K562 (cell line): Measurements from ENCODE around the gene PDZD2. TPM values are rescaled to one million over a fixed set of nuclear protein-coding genes. Genes with fewer than 3 reads are reported as not detected.

Experiments
- ATAC-seq: fragments of 200-7000 bp; cut with Tn5 transposase; 3 replicates; pipeline ENCODE4 v1.9.1; 2020; ENCODE audit warnings: moderate library complexity
- BruUV-seq: library from RNA; stranded (reverse); fragments of 400-500 nt; replicated peaks from 2 replicates; lab custom pipeline; 2021; lab: Mats Ljungman, UMichigan
- CTCF ChIA-PET: fragments of 300-600 bp; formaldehyde crosslinking; extraction: SDS; loops from one replicate; lab custom pipeline; 2021; ENCODE audit warnings: low intra/inter-chr PET ratio; lab: Yijun Ruan, JAX
- POLR2A ChIA-PET: fragments of 300-600, 350-650 bp; sonication (Branson Sonifier 250); formaldehyde crosslinking; extraction: SDS; loops from one replicate; lab custom pipeline; 2021; ENCODE audit warnings: antibody characterized with exemption, inconsistent platforms; lab: Yijun Ruan, JAX
- DNase-seq, 4 experiments: peaks; one replicate each; pipeline versions ENCODE4 v3.0.0 to v3.0.0-alpha.2; 2011 to 2018; ENCODE audit warnings: low spot score in 3 of 4, mixed read lengths in 3 of 4; ENCODE audit errors: extremely low read depth in 1 of 4
- FAIRE-seq: peaks from 2 replicates; lab custom pipeline; 2011; peaks lifted over from hg19 to GRCh38; lab: Jason Lieb, UNC
- H2AFZ ChIP-seq: 2 replicates; pipeline ENCODE4 v1.6.0; 2011; ENCODE audit warnings: low read depth, low read length, control low read depth, inconsistent platforms
- H3K27ac ChIP-seq: fragments of 200-600 bp; 3 replicates; pipeline ENCODE4 v1.8.0; 2011; ENCODE audit warnings: low read depth, mild to moderate bottlenecking, control low read depth, inconsistent platforms, low read length, moderate library complexity, mixed read lengths; ENCODE audit errors: extremely low read depth
- H3K27me3 ChIP-seq, 2 experiments: fragments of 300-600 bp in 1 of 2; 2 replicates in 1 of 2; 3 replicates in 1 of 2; pipeline versions ENCODE4 v1.6.0 to v1.8.0; 2011; ENCODE audit warnings: inconsistent platforms in 2 of 2, low read length in 2 of 2, mild to moderate bottlenecking in 1 of 2, mixed read lengths in 1 of 2, moderate library complexity in 1 of 2; ENCODE audit not compliant: control insufficient read depth in 2 of 2, insufficient read depth in 2 of 2
- H3K36me3 ChIP-seq: fragments of 300-600 bp; 3 replicates; pipeline ENCODE4 v1.8.0; 2011; ENCODE audit warnings: mild to moderate bottlenecking, low read length, inconsistent platforms; ENCODE audit not compliant: control insufficient read depth, insufficient read depth
- H3K4me1 ChIP-seq, 2 experiments: fragments of 200-600 bp in 1 of 2; replicated peaks in 1 of 2; 2 replicates in 1 of 2; 3 replicates in 1 of 2; pipeline versions ENCODE4 v1.5.1 to v1.8.0; 2011; ENCODE audit warnings: inconsistent platforms in 2 of 2, low read length in 2 of 2, mild to moderate bottlenecking in 1 of 2, mixed read lengths in 1 of 2, moderate library complexity in 1 of 2; ENCODE audit not compliant: control insufficient read depth in 2 of 2, insufficient read depth in 2 of 2
- H3K4me2 ChIP-seq: 2 replicates; pipeline ENCODE4 v1.6.1; 2011; ENCODE audit warnings: low read length, control low read depth, inconsistent platforms, mixed read lengths; ENCODE audit not compliant: insufficient read depth
- H3K4me3 ChIP-seq: fragments of 200-600 bp; sonication (generic), shearing (Covaris generic); 2 replicates; pipeline ENCODE4 v1.5.1; 2016; ENCODE audit warnings: control low read depth, inconsistent platforms
- H3K79me2 ChIP-seq: fragments of 200-600 bp; 3 replicates; pipeline ENCODE4 v1.8.0; 2011; ENCODE audit warnings: low read length, inconsistent platforms; ENCODE audit not compliant: control insufficient read depth, insufficient read depth
- H3K9ac ChIP-seq, 2 experiments: 2 replicates each; pipeline versions ENCODE4 v1.6.0 to v1.6.1; 2011; ENCODE audit warnings: low read depth in 2 of 2, low read length in 2 of 2, control low read depth in 1 of 2, inconsistent platforms in 1 of 2, mild to moderate bottlenecking in 1 of 2, mixed read lengths in 1 of 2; ENCODE audit not compliant: insufficient read depth in 1 of 2
- H3K9me1 ChIP-seq: one replicate; pipeline ENCODE4 v1.6.0; 2011; ENCODE audit warnings: inconsistent platforms, mild to moderate bottlenecking, low read length, moderate library complexity; ENCODE audit not compliant: control insufficient read depth, insufficient read depth
- H3K9me3 ChIP-seq: replicated peaks from 2 replicates; pipeline ENCODE4 v1.5.1; 2011; ENCODE audit warnings: low read depth, low read length, inconsistent platforms; ENCODE audit not compliant: control insufficient read depth, insufficient read depth
- H4K20me1 ChIP-seq: replicated peaks from 2 replicates; pipeline ENCODE4 v1.6.1; 2011; ENCODE audit warnings: low read length, inconsistent platforms, mixed read lengths; ENCODE audit not compliant: control insufficient read depth, insufficient read depth
- CREBBP ChIP-seq: IDR thresholded peaks from one replicate; pipeline ENCODE4 v1.6.1; 2012; ENCODE audit warnings: low read depth, mild to moderate bottlenecking, control low read depth, inconsistent platforms, low read length
- HEY1 ChIP-seq: fragments of 250-450 bp; sonication (Bioruptor Pico); IDR thresholded peaks from 2 replicates; pipeline ENCODE4 v1.5.0; 2020; ENCODE audit warnings: mild to moderate bottlenecking, moderate library complexity, borderline replicate concordance
- KDM1A ChIP-seq, 2 experiments: fragments of 450-650 bp; IDR thresholded peaks; 2 replicates each; pipeline ENCODE4 v1.6.1; 2016; ENCODE audit warnings: mild to moderate bottlenecking in 2 of 2
- MGA ChIP-seq: fragments of 450-650 bp; IDR thresholded peaks from 2 replicates; pipeline ENCODE4 v1.6.1; 2016; ENCODE audit warnings: mild to moderate bottlenecking, moderate library complexity
- PYGO2 ChIP-seq: fragments of 450-650 bp; IDR thresholded peaks from 2 replicates; pipeline ENCODE4 v1.6.1; 2016; ENCODE audit warnings: mild to moderate bottlenecking, missing genetic modification characterization, moderate library complexity, missing compliant biosample characterization
- SMARCA5 ChIP-seq: fragments of 450-650 bp; IDR thresholded peaks from 2 replicates; pipeline ENCODE4 v1.6.1; 2016
- ZBTB8A ChIP-seq: fragments of 450-650 bp; IDR thresholded peaks from 2 replicates; pipeline ENCODE4 v1.6.1; 2018; ENCODE audit warnings: mild to moderate bottlenecking, moderate library complexity; ENCODE audit not compliant: partially characterized antibody
- ZNF124 ChIP-seq: sonication (generic); formaldehyde crosslinking; IDR thresholded peaks from 2 replicates; pipeline ENCODE4 v1.8.1; 2022; ENCODE audit warnings: missing genetic modification reagents
- ZNF354B ChIP-seq: fragments of 250-450 bp; sonication (Bioruptor Pico); IDR thresholded peaks from 2 replicates; pipeline ENCODE4 v1.4.0; 2020
- ZNF507 ChIP-seq: conservative IDR thresholded peaks from 2 replicates; pipeline ENCODE4 v1.6.1; 2017; ENCODE audit warnings: missing genetic modification characterization, missing compliant biosample characterization
- WGBS: fragments of 100-300 bp; shearing (Covaris generic); methylation state at CpG from one replicate; pipeline ENCODE4 v1.1.6; 2016; ENCODE audit warnings: low coverage, mixed read lengths; ENCODE audit not compliant: insufficient coverage; ENCODE audit errors: missing lambda C conversion rate; 5-methylcytosine and 5-hydroxymethylcytosine counted together
- in situ Hi-C: fragments of 300-500 bp; cut with MboI; formaldehyde crosslinking; loops from 4 replicates; pipeline ENCODE4 v1.15.0; 2018; ENCODE audit warnings: inconsistent platforms, mixed read lengths
- intact Hi-C: fragments of 100-400 bp; cut with micrococcal nuclease; formaldehyde crosslinking; loops from 2 replicates; pipeline ENCODE4 v1.14.2; 2022
- polyA plus RNA-seq, 8 experiments: library from polyadenylated mRNA; depleted of rRNA in 4 of 8; stranded (reverse) in 5 of 8; unstranded in 3 of 8; fragments of >200 nt; fragmentation: Nextera tagmentation in 2 of 8; fragmentation: Illumina TruSeq in 1 of 8; extraction: Ambion mirVana in 2 of 8; extraction: Trizol in 1 of 8; gene quantifications; 2 replicates each; pipeline versions ENCODE4 v1.2.1 to v1.2.3, GENCODE V29; 2011 to 2014; ENCODE audit warnings: inconsistent platforms in 1 of 8, missing spikeins in 1 of 8
- total RNA-seq, 7 experiments: library from RNA; depleted of rRNA in 6 of 7; stranded (reverse); fragments of >200 nt in 6 of 7; fragmentation: Illumina TruSeq in 2 of 7; extraction: Trizol in 2 of 7; gene quantifications; 2 replicates each; pipeline versions ENCODE4 v1.2.1 to v1.2.3, GENCODE V29; 2011 to 2021; ENCODE audit warnings: low replicate concordance in 1 of 7

PDZD2 gene
- total and polyA plus RNA-seq, 9 of the 15 experiments (the other 6 are each of a cell fraction or from before 2014, with no cell fraction given), result 0.02 to 0.08 (median 0.04) TPM; not detected in 6

GRCh38 chr5:31850981-31851689, 212.2 kb downstream of the PDZD2 start:
- Histone ChIP-seq H3K9me3 (no peaks in the 10 kb centered on the region), H3K9me1 (no peaks in the 10 kb centered on the region), H3K36me3 (no peaks in the 10 kb centered on the region), H2AFZ (no peak overlapping the region), H3K27ac (no peak overlapping the region), H3K4me1 (peaks cover 0 to 4% of the 10 kb centered on the region in 2 experiments; a peak in 1 of 5 replicates), H3K4me2 (no peak overlapping the region), H3K4me3 (no peak overlapping the region), H3K9ac (no peak overlapping the region), H3K27me3 (peaks cover 21 to 27% of the 10 kb centered on the region in 2 experiments; a peak in 4 of 5 replicates), H4K20me1 (no peaks in the 10 kb centered on the region), H3K79me2 (no peaks in the 10 kb centered on the region)
- DNase-seq, result no peak
- POLR2A ChIA-PET, result interaction anchor here (1.0 kb wide), 1 partner anchor 18 kb away, joined by 3 read pairs; no protein-coding TSS in a partner anchor
- CTCF ChIA-PET, result no interaction called here
- BruUV-seq, result no TSS peak
- 1% methylated on average over 4 of the region's 4 CpGs for WGBS
- ATAC-seq, result no peak
- no peak for FAIRE-seq
- in situ Hi-C loops (no loop called here), intact Hi-C loops (no loop called here)
- no peak for TF ChIP-seq ZBTB8A
- no peak for TF ChIP-seq MGA
- TF ChIP-seq HEY1 (CRISPR knock-in tag), result no peak
- TF ChIP-seq KDM1A (IDR thresholded peaks at IDR 0.05), result no peak
- no peak for TF ChIP-seq PYGO2 (tag)
- TF ChIP-seq ZNF354B (CRISPR knock-in tag), result no peak
- TF ChIP-seq CREBBP, result no peak
- TF ChIP-seq SMARCA5, result no peak
- no peak for TF ChIP-seq ZNF124 (CRISPR knock-in tag)
- no peak for TF ChIP-seq ZNF507 (tag)
